Germinal center (tissue), 1 donor: ENCODE results near the gene MPRIP.
"Not testable (repeated sequence)": the region's sequence is repeated elsewhere in the genome, so short reads cannot be mapped to it uniquely, and the experiment has no call there.

Experiments
- DNase-seq: peaks from one replicate; pipeline ENCODE4 v3.0.0; 2012; ENCODE audit warnings: mixed read lengths, low spot score

MPRIP gene

DNA sequence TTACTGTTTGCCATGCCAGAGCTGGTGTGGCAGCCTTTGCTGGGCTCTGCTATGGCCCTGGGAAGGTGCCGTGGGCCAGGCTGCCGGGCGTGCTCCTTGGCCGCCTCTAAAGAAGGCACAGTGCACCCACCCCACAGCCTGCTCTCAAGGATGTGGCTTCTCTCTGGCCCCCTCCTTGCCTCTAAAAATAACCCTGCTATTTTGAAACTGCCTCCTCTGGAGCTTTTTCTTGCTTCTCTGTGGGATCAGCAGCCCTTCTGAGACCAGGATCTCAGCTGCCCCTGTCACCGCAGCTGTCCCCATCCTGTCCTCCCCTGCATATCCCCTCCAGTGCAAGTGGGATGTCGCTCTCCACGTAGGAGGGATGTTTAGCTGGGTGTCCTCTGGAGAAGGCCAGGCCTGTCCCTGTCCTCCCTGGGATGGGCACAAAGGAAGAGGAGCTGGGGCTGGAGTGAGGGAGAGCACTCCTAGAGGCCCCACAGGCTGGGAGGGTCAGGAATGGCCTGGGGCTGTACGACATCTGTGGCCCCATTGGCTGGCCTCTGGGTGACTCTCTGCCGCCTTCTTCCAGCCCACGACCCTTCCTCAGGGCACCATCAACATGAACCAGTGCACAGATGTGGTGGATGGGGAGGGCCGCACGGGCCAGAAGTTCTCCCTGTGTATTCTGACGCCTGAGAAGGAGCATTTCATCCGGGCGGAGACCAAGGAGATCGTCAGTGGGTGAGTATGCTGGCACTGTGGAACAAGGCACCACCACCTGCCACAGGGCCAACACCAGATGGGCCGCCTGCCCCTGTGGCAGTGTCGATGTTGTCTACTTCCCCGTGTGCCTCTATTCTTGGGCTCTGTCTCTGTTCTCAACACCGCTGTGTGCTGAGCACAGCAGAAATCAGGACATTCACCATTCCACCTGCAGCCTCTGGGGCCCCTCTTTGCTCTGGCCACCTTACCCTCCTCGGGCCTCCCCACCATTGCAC, 84.2 kb downstream of the MPRIP start:
- DNase-seq = no peak

DNA sequence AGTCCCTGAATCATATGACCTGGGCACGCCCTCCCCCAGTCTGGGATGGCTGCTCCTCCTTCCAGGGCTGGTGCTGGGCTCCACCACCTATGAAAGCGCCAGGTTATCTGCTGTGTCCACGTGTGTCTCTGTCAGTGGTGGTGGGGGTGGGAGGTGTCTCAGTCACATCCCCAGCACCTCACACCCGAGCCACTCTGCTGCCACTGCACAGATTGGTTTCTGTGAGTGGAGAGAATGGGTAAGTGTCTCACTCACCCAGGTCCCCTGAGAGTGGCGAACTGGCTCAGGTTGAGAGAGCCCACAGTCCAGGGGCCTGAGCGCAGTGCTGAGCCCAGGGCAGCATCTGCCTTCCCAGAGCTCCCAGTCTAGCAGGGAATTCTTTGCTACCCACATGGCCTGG, 84.9 kb downstream of the MPRIP start:
- no peak for DNase-seq

DNA sequence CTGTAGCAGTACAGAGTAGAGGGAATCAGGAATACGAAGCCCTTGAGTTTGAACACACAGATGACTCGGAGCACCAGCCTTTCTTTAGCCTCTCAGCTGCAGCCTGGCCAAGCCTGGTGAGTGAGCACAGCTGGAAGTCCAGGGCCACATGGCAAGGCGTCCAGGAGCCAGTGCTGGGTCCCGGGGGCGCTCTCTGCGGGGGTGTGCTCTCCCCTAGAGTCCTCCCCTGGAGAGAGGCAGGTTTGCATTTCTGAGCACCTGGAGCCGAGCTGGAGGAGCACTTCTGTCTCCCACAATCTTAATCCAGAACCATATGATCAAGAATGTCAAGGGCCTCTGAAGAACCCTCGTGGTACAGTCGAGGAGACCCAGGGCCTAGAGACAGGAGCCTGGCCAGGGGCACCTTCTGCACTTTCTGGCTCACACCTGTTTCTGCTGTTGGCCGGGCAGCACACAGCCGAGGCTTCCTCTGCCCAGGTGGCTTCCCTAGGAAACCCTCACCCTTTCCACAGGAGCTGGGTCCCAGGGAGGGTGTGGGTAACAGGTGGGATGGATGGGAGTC, 85.6 kb downstream of the MPRIP start:
- DNase-seq = no peak

DNA sequence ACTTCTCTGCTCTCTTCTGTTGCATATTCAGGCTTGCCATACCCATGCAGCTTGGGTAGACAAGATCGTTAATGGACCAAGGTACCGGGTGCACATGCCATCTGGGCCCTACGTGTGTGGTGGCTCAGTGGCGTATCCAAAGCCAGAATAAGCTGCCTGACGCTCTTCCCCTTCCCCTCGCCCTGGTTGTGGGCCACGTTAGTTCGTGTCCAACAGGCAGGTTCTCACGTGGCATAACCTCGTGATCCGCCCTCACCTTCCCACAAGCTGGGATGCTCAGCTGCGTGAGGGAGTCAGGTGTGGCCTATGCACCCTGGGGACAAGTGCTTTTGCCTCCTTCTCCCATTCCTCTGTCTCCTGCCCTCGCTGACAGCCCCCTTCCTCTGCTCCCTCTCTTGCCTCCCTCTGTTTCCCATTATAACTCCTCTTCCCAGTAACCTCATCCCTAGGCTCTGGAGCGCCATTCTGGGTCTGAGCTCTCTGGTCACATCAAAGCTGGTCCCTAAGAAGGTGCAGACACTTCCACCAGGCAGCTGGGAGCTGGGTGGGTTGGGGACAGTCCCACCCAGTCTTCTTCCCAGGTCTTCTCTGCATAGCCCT, 86.3 kb downstream of the MPRIP start:
- no peak for DNase-seq

DNA sequence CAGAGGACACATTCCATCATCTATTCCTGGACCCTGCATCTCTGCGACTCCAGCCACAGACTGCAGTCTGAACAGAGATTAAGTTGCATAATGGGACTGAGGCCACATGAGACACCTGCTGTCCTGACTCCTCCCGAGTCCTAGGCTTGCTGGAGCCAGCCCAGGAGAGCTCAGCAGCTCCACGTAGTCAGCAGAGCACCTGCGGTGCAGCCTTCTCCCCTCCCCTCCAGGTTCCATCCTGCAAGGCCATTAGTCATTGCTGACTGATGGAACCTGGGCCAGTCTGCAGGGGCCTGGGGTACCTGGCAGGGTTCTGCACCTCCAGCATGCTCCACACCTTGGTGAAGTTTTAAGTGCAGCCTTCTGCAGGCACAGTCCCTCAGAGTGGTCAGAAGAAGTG, 87.2 kb downstream of the MPRIP start:
- DNase-seq = no peak

DNA sequence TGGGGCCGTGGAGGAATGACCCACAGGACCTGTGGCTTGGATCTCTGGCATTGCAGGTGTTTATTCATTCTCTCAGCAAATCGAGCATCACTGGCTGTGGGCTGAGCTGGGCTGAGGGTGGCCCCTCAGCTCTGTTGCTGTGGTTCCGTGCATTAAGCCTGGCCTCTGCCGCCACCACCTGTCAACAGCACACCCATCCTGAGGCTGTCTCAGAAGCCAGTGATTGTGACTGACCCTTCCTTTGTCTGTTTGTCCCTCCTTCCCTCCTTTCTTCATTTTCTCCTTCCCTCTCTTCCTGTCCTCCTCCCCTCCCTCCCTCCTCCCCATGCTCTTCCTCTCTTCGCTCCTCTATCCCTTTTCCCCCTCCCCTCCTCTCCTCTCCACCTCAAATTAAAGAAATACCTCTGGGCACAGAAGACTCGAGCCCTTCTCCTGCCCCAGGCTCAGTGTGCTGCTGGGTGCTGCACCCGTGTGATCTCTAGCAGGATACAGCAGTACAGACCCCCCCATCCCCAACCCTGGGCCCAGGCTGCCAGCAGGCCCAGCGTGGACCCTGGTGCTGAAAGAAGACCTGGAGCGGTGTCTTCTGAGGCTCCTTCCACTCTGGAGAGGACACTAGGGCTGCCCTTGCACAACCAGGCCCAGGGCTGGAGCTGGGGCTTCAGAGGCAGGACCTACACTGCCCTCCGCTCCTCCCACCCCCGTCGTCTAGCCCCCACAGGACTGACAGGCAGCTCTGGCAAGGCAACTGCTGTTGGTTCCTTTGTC, 88.0 kb downstream of the MPRIP start:
- no peak for DNase-seq

DNA sequence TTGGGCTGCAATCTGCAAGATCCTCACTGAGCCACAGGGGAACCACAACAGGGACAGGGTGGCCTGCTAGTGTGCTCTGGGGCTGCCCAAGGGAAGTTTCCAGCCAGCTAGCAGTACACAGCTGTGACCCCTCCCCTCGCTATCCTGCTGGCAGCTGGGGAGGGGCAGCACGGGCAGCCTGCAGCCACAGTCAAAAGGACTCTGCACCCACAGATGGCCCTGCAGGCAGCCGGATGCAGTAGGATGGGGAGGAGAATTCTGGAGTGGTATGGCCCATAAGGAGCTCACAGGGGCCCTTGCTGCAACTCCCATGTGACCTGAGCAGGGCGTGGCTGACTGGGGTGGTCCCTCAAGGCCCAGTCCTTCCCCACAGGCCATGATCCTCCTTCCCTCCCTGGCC, 89.6 kb downstream of the MPRIP start:
- DNase-seq = no peak

DNA sequence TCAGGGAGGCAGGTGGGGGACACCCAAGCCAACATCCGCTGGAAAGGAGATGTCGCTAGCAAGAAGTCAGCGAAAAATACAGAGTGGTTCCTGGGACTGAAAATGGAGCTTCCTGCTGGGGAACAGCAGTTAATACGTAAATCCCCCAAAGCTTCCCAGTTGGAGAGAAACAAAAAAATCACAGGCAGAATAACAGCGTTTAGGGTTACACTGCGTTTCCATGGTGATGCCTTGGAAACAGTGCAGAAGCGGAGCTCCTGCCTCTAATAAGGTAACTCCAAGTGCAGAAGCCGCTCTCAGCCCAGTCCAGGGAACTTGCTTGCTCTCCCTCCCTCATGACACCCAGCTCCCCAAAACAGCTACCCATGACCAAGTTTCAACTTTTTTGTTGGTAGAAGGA, 90.5 kb downstream of the MPRIP start:
- DNase-seq = no peak

DNA sequence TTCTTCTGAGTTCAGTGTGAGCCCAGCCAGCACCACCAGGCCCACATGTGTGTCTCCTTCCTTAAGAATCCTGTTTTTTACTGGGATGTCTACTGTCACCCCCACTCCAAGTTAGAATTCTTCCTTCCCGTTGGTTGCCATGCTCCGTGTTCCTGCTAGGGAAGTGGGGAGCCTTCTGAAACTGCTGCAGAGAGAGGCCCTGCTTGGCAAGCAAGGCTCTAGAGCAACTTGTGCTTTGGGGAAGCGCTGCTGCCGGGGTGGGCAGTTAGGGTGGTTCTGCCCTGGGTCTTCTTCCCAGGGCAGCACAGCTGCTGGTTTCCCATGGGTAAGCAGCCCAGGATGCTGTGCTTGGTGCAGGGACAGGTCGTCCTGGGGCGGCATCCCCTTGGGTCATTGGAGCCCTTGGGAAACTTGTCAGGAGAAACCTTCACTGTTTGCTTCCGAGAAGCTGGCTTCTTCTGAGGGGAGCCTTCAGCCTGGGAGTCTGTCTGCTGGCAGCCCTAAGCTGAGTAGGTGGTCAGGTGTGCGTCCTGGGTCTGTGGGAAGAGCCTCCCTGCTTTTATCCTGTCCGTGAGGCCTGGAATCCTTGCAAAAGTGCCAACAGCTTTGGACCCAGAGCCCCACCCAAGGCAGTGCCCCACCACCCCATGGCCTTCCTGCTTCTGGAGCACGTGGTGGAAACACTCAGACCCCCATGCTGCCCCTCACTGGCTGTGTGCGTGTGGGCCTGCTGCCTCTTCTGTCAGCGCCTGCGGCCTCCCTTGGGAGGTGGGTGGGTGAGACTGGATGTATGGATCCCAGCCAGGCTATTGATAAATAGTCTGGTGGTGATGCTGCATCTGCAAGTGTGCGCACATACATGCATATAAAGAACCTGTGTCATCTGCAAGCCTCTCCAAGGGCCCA, 92.0 kb downstream of the MPRIP start:
- no peak for DNase-seq

DNA sequence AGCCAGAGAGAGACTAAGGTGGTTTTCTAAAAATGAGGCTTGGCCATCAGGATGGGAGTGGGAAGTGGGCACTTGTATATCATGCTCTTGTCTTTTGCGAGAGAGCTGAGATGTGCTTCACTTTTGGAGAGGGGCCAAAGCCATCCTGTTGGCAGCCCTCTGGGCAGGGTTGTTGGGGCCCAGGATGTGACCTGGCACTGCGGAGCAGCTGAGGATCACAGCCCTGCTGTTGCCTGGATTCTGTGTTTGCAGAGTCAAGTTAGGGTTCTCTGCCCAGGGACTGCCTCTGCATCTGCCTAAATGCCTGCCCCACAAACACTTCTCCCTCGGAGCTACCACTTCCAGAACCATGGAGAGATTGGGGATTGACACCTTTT, 92.7 kb downstream of the MPRIP start:
- DNase-seq = no peak

DNA sequence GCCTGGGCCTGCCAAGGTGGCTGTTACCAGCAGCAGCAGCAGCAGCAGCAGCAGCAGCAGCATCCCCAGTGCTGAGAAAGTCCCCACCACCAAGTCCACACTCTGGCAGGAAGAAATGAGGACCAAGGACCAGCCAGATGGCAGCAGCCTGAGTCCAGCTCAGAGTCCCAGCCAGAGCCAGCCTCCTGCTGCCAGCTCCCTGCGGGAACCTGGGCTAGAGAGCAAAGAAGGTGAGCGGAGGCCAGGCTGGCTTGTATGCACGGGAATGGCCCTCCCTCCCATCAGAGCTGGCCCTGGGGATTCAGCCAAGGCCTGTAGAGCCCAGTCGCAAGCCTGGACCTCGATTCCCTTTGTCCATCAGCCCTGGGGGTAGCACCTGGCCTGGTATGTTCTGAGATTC, 94.0 kb downstream of the MPRIP start:
- not testable (repeated sequence) for DNase-seq

DNA sequence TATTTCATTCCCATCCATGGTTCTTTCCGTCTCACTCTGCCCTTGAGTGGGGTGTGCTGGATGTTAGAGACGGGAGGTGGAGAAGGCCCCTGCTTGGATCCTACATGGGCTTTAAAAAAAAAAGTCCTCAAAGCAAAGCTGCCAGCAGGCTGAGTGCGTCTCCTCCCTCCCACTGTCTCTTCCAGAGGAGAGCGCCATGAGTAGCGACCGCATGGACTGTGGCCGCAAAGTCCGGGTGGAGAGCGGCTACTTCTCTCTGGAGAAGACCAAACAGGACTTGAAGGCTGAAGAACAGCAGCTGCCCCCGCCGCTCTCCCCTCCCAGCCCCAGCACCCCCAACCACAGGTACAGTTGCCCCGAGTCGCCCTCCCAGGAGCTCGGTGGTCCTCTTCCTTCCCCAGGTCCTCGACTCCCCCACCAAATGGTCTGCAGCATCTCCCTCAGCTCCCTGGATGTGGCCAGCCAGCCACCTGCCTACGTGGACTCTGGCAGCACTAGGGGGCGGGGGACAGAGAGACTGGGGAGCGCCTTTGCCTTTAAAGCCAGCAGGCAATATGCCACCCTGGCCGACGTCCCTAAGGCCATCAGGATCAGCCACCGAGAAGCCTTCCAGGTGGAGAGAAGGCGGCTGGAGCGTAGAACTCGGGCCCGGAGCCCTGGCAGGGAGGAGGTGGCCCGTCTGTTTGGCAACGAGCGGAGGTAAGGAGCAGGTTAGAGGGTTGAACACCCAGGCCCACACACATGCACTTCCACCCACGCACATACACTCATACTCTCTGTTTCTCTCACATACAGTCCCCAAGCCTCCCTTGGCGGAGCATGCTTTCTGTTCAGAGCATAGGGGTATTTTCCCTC, 95.7 kb downstream of the MPRIP start:
- no peak for DNase-seq

DNA sequence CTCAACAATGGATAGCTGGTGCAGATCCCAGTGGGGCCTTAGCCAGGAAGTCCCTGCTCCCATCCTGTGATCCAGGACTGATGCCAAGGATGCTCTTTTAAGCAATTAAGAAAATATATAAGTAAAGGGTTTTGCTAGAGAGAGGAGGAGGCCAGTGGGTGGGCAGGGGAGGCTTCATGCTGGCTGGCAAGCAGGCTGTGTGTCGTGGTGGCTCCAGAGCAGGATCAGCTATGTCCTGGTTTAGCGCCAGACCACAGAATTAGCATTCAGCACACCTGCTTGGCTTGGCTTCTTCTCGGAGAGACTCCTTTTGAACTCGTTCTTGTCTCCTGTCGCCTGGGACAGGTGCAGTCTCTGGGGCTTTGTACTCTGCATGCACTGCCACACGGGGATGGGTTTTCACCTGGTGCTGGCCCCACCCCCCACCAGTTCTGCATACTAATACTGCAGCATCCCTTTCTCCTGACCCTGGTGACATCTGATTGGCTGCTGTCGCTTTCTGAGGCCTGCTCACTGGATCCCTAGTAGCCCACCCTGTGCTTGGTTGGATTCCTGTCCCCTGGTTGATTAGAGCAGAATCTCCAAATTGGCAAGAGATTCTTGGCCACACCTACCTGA, 97.8 kb downstream of the MPRIP start:
- DNase-seq = peak; percentile 27

DNA sequence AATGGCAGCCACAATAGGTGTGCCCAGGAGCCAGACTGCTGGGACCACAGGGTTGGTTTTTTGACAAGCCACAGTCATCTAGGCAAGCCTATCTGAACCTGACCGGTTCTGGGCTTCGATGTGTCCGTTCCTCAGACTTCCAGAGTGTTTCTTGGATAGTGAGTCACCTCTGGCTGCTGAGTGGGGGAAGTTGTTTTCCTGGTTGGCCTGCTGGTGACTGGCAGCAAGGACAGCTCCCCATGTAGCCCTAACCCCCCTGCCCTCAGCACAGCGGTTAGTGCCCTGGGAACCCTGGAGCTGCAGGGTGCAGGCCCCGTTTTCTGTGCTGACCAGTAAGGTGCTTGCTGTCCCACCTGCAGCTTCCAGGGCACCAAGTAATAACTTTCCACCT, 98.3 kb downstream of the MPRIP start:
- no peak for DNase-seq

DNA sequence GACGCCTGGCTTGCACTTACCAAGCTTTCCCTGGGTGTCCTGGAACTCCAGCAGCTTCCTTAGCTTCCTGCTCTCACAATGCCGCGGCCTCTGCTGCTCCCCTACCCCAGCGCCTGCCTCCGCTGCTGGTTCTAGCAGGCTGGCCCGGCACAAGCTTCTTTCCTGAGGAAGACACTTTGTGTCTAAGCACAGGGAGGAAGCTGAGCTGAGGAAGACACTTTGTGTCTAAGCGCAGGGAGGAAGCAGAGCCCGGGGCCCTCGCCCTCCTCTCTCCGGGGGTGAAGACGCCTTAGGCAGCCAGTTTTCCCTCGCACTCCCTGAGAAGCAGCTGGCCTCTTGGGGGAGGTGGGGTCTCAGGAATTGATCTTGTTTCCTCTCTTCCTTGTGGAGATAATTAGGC, 99.0 kb downstream of the MPRIP start:
- DNase-seq = no peak

DNA sequence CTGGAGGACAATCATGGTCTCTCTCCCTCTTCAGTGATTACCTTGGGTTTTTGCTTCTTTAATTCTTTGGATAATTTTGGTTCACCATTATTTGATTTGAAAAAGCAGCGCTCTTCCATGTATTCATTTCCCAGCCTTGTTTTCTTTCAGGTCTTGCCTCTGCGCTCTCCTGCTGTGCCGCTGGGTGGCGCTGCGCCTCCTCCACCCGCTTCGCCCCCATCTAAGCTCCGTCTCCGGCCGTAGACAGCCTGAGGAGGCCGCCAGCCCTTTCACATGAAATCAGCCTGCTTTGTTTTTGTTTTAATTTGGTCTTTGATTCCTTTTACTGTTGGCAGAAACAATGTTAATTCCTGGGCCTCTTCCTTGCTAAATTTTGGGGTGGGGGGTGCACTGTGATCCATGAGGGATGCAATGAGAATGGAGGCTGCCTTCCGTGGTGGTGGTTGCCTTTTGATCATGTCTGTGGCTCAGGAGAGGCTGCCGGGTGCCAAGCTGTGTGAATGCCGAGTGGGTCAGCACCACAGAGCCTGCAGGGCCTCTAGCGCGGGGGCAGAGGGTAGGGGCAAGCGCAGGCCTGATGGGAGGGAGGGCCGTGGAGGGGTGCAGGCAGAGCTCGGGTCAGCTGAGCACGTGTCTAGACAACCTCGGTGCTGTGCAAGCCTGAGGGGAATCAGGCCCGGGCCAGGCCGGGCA, 99.7 kb downstream of the MPRIP start:
- DNase-seq = peak; percentile 31

DNA sequence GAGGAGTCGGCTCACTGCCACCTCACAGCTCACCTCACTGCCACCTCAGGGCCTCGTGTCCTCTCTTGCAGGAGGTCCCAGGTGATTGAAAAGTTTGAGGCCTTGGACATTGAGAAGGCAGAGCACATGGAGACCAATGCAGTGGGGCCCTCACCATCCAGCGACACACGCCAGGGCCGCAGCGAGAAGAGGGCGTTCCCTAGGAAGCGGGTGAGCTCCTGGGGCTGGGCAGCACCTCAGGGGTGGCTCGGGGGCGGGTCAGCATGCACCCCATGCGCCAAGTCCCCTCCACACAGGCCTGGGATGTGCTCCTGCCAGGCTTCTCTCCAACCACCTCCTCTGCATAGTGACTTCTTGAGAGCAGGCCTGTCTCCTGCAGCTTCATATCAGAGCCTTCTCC, 100.3 kb downstream of the MPRIP start:
- DNase-seq = no peak

DNA sequence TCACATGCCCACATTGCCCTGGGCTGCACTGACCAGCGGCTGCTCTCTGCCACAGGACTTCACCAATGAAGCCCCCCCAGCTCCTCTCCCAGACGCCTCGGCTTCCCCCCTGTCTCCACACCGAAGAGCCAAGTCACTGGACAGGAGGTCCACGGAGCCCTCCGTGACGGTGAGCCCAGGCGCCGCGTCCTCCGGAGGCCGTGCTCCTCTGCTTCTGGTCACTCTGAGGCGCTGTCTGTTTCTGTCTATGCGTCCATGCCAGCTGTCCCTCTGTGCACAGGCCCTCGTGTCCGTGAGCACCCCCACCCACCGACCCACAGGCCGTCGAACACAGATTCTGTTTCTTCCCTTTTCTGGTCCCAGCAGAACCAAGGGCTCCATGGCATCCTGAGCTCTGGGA, 101.2 kb downstream of the MPRIP start:
- no peak for DNase-seq

DNA sequence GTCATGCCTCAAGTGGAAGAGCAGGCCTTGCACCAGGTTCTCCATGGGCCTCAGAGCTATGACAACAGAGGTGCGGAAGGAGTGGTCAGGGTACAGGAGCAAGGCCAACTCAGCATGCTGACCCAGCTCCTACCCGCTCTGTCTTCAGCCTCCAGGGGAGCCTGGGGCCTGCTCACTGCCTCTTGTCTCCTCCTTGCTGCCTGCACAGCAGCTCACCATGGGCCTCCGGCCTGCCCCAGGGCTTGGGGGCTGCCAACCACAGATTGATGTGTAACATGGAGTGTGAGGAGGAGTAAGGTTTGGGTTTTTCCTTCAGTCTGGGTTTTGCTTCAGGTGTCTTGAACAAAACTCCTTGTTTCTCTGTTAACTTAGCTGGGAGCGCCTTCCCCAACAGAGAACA, 101.8 kb downstream of the MPRIP start:
- no peak for DNase-seq
